CD14-positive monocyte (primary cell): ENCODE measurements around the gene KRTAP4-6. TPM values are rescaled to one million over a fixed set of nuclear protein-coding genes. Genes with fewer than 3 reads are reported as not detected.
"Not testable (repeated sequence)": the region's sequence is repeated elsewhere in the genome, so short reads cannot be mapped to it uniquely, and the experiment has no call there.

Experiments
- DNase-seq, 3 donors: peaks; one replicate each; pipeline ENCODE4 v3.0.0-alpha.2; 2011 to 2022
- H2AFZ ChIP-seq: 2 replicates; pipeline ENCODE4 v1.6.0; 2012; ENCODE audit warnings: mild to moderate bottlenecking, low read depth, low read length, inconsistent platforms; ENCODE audit not compliant: insufficient read depth, poor library complexity, severe bottlenecking
- H3K27ac ChIP-seq, 2 donors: 1 replicate in 1 of 2; 2 replicates in 1 of 2; pipeline ENCODE4 v1.5.1; 2012 to 2013; ENCODE audit warnings: low read length in 2 of 2, control low read depth in 1 of 2, inconsistent platforms in 1 of 2, low read depth in 1 of 2, mild to moderate bottlenecking in 1 of 2
- H3K27me3 ChIP-seq, 2 donors: one replicate each; pipeline versions ENCODE4 v1.6.0 to v1.6.1; 2011 to 2013; ENCODE audit warnings: low read length in 2 of 2; ENCODE audit not compliant: control insufficient read depth in 2 of 2, insufficient read depth in 2 of 2
- H3K36me3 ChIP-seq, 2 donors: replicated peaks in 1 of 2; 1 replicate in 1 of 2; 2 replicates in 1 of 2; pipeline versions ENCODE4 v1.5.1 to v1.6.1; 2012 to 2013; ENCODE audit warnings: low read length in 2 of 2, control low read depth in 1 of 2, inconsistent platforms in 1 of 2, mild to moderate bottlenecking in 1 of 2; ENCODE audit not compliant: insufficient read depth in 2 of 2, control insufficient read depth in 1 of 2
- H3K4me1 ChIP-seq, 2 donors: 1 replicate in 1 of 2; 2 replicates in 1 of 2; pipeline versions ENCODE4 v1.5.1 to v1.6.1; 2012 to 2013; ENCODE audit warnings: low read length in 2 of 2, control low read depth in 1 of 2, inconsistent platforms in 1 of 2, mild to moderate bottlenecking in 1 of 2, moderate library complexity in 1 of 2; ENCODE audit not compliant: insufficient read depth in 2 of 2, control insufficient read depth in 1 of 2
- H3K4me2 ChIP-seq: replicated peaks from 2 replicates; pipeline ENCODE3; 2012; ENCODE audit warnings: low read length, moderate library complexity, mild to moderate bottlenecking; ENCODE audit not compliant: poor library complexity, severe bottlenecking; ENCODE audit errors: extremely low read depth
- H3K4me3 ChIP-seq, 3 experiments: fragments of 200-600 bp in 1 of 3; sonication (generic) in 1 of 3; replicated peaks in 1 of 3; 1 replicate in 2 of 3; 2 replicates in 1 of 3; pipeline ENCODE4 v1.5.1; 2011 to 2013; ENCODE audit warnings: low read length in 3 of 3, mild to moderate bottlenecking in 3 of 3, control low read depth in 2 of 3, low read depth in 2 of 3, inconsistent platforms in 1 of 3, moderate library complexity in 1 of 3
- H3K79me2 ChIP-seq: 2 replicates; pipeline ENCODE4 v1.6.0; 2012; ENCODE audit warnings: mild to moderate bottlenecking, control low read depth, inconsistent platforms, low read length, moderate library complexity; ENCODE audit not compliant: insufficient read depth
- H3K9ac ChIP-seq: 2 replicates; pipeline ENCODE4 v1.6.0; 2017; ENCODE audit warnings: low read length, mild to moderate bottlenecking; ENCODE audit not compliant: insufficient read depth, poor library complexity, severe bottlenecking
- H3K9me3 ChIP-seq, 2 donors: replicated peaks in 1 of 2; 1 replicate in 1 of 2; 2 replicates in 1 of 2; pipeline versions ENCODE4 v1.5.1 to v1.6.1; 2012 to 2013; ENCODE audit warnings: low read length in 2 of 2, control low read depth in 1 of 2; ENCODE audit not compliant: control insufficient read depth in 1 of 2, insufficient read depth in 1 of 2
- H4K20me1 ChIP-seq: 2 replicates; pipeline ENCODE4 v1.6.0; 2012; ENCODE audit warnings: mild to moderate bottlenecking, low read length, control low read depth, moderate library complexity; ENCODE audit not compliant: insufficient read depth
- H3K27ac Mint-ChIP-seq, 7 donors: one replicate each; pipeline ENCODE4 v1.8.0; 2020; ENCODE audit warnings: mild to moderate bottlenecking in 7 of 7, mixed read lengths in 7 of 7, moderate library complexity in 6 of 7, inconsistent platforms in 2 of 7
- H3K27me3 Mint-ChIP-seq, 3 donors: one replicate each; pipeline ENCODE4 v1.8.0; 2021 to 2022; ENCODE audit warnings: low read depth in 3 of 3, mild to moderate bottlenecking in 3 of 3, mixed read lengths in 3 of 3, moderate library complexity in 3 of 3, inconsistent platforms in 1 of 3
- H3K36me3 Mint-ChIP-seq, 2 donors: one replicate each; pipeline ENCODE4 v1.8.0; 2020; ENCODE audit warnings: mixed read lengths in 2 of 2, inconsistent platforms in 1 of 2, mild to moderate bottlenecking in 1 of 2
- H3K4me1 Mint-ChIP-seq: one replicate; pipeline ENCODE4 v1.8.0; 2020; ENCODE audit warnings: mild to moderate bottlenecking, mixed read lengths
- H3K4me3 Mint-ChIP-seq, 2 donors: one replicate each; pipeline ENCODE4 v1.8.0; 2020; ENCODE audit warnings: mild to moderate bottlenecking in 2 of 2, mixed read lengths in 2 of 2, moderate library complexity in 1 of 2
- H3K9me3 Mint-ChIP-seq, 7 donors: one replicate each; pipeline ENCODE4 v1.8.0; 2020 to 2022; ENCODE audit warnings: mixed read lengths in 7 of 7, mild to moderate bottlenecking in 6 of 7, moderate library complexity in 6 of 7, inconsistent platforms in 2 of 7
- CTCF ChIP-seq: fragments of 200-600 bp; IDR thresholded peaks from one replicate; pipeline ENCODE4 v1.8.0; 2022; ENCODE audit warnings: antibody characterized with exemption, mild to moderate bottlenecking
- WGBS: methylation state at CpG from one replicate; pipeline ENCODE4 v1.1.5; 2013; ENCODE audit warnings: missing lambda C conversion rate; ENCODE audit not compliant: insufficient coverage; 5-methylcytosine and 5-hydroxymethylcytosine counted together
- intact Hi-C, 2 donors: fragments of 100-400 bp; cut with micrococcal nuclease; formaldehyde crosslinking; loops; one replicate each; pipeline versions ENCODE4 v1.15.0 to v1.15.1; 2023
- polyA plus RNA-seq, 3 donors: library from polyadenylated mRNA; depleted of rRNA in 1 of 3; unstranded in 2 of 3; stranded (reverse) in 1 of 3; fragments of 300-500 nt in 2 of 3; fragments of >200 nt in 1 of 3; fragmentation: Illumina TruSeq in 2 of 3; gene quantifications; 1 replicate in 2 of 3; 2 replicates in 1 of 3; pipeline ENCODE4 v1.2.3, GENCODE V29; 2012 to 2021

Gene KRTAP4-6
- polyA plus RNA-seq, 3 donors, result not detected

GRCh38 chr17:41144846-41145245, 4.5 kb upstream of the KRTAP4-6 start:
- no peak overlapping the region for H3K4me3 ChIP-seq
- H3K27ac Mint-ChIP-seq, result no peak overlapping the region
- H2AFZ ChIP-seq, result no peak overlapping the region
- H3K9ac ChIP-seq, result no peak overlapping the region
- no peaks in the 10 kb centered on the region for H3K79me2 ChIP-seq
- no peak overlapping the region for H3K27ac ChIP-seq
- no peak for TF ChIP-seq CTCF
- no CpG with 5 or more reads among the region's 1 CpG for WGBS
- intact Hi-C loops, result no loop called here
- H3K4me2 ChIP-seq, result no peak overlapping the region
- no peak for DNase-seq
- no peaks in the 10 kb centered on the region for H3K36me3 Mint-ChIP-seq
- no peaks in the 10 kb centered on the region for H3K4me1 Mint-ChIP-seq
- H3K9me3 Mint-ChIP-seq, result peaks cover 17 to 36% (median 29%) of the 10 kb centered on the region in 7 donors
- no peaks in the 10 kb centered on the region for H3K4me1 ChIP-seq
- no peaks in the 10 kb centered on the region for H4K20me1 ChIP-seq
- peaks cover 11 to 23% of the 10 kb centered on the region in 2 donors for H3K9me3 ChIP-seq
- H3K4me3 Mint-ChIP-seq, result no peak overlapping the region
- no peaks in the 10 kb centered on the region for H3K27me3 ChIP-seq
- H3K36me3 ChIP-seq, result no peaks in the 10 kb centered on the region
- peaks cover 3 to 4% (median 3%) of the 10 kb centered on the region in 3 donors for H3K27me3 Mint-ChIP-seq

GRCh38 chr17:41141361-41141760, 1.0 kb upstream of the KRTAP4-6 start:
- DNase-seq, result no peak
- Mint-ChIP-seq H3K9me3 (peaks cover 26 to 46% (median 35%) of the 10 kb centered on the region in 7 donors), H3K27me3 (peaks cover 0 to 2% (median 1%) of the 10 kb centered on the region in 3 donors), H3K36me3 (no peaks in the 10 kb centered on the region), H3K4me3 (no peak overlapping the region), H3K27ac (no peak overlapping the region), H3K4me1 (no peaks in the 10 kb centered on the region)
- no peaks in the 10 kb centered on the region for H3K79me2 ChIP-seq
- no peaks in the 10 kb centered on the region for H3K36me3 ChIP-seq
- H2AFZ ChIP-seq, result no peak overlapping the region
- intact Hi-C loops, result no loop called here
- no peak overlapping the region for H3K4me3 ChIP-seq
- H3K27ac ChIP-seq, result no peak overlapping the region
- no peak overlapping the region for H3K4me2 ChIP-seq
- peaks cover 14 to 27% of the 10 kb centered on the region in 2 donors for H3K9me3 ChIP-seq
- TF ChIP-seq CTCF, result no peak
- no peak overlapping the region for H3K9ac ChIP-seq
- no peaks in the 10 kb centered on the region for H3K27me3 ChIP-seq
- H4K20me1 ChIP-seq, result no peaks in the 10 kb centered on the region
- H3K4me1 ChIP-seq, result no peaks in the 10 kb centered on the region

- H4K20me1 ChIP-seq, H3K79me2 ChIP-seq, H3K9ac ChIP-seq, H3K4me3 Mint-ChIP-seq, intact Hi-C loops, H3K36me3 Mint-ChIP-seq, H3K27ac ChIP-seq, H3K4me1 Mint-ChIP-seq, H3K4me2 ChIP-seq, H3K27me3 ChIP-seq, H3K27ac Mint-ChIP-seq, H2AFZ ChIP-seq, H3K36me3 ChIP-seq, H3K4me3 ChIP-seq, H3K4me1 ChIP-seq, DNase-seq, H3K27me3 Mint-ChIP-seq: not testable (repeated sequence)
- peaks cover 23 to 46% (median 34%) of the 10 kb centered on the region in 7 donors for H3K9me3 Mint-ChIP-seq
- WGBS, result 95% methylated on average over 12 of the region's 12 CpGs
- H3K9me3 ChIP-seq, result peaks cover 14 to 27% of the 10 kb centered on the region in 2 donors
These were observed 479 bp downstream of the KRTAP4-6 start for GRCh38 chr17:41139865-41140264.
